Measurements from ENCODE around the gene GSTT4. TPM values are rescaled to one million over a fixed set of nuclear protein-coding genes. Genes with fewer than 3 reads are reported as not detected.

GSTT4 gene
- total RNA-seq, 4 donors from 2014 or later: not detected

Other genes with a start within 250 kb of the GSTT4 start
- gene C22orf15, start 242.5 kb downstream of the GSTT4 start, total RNA-seq: not detected
- gene CHCHD10, start 237.5 kb downstream of the GSTT4 start, total RNA-seq: 100 to 1,000 TPM; 157 to 290 (median 181) TPM
- 1 to 10 TPM in 2 of 4 donors, under 1 TPM in 1, not detected in 1; 0.91 to 3.6 (median 1.4) TPM for gene MMP11, start 232.6 kb downstream of the GSTT4 start, total RNA-seq
- 10 to 100 TPM; 37.8 to 65.6 (median 55.2) TPM for gene SMARCB1, start 218.5 kb downstream of the GSTT4 start, total RNA-seq
- 1 to 10 TPM in 3 of 4 donors, under 1 TPM in 1; 0.72 to 1.5 (median 1.3) TPM for gene DERL3, start 166.4 kb downstream of the GSTT4 start, total RNA-seq
- 10 to 100 TPM in 1 of 4 donors, 1 to 10 TPM in 3; 2.4 to 19.0 (median 6.2) TPM for gene SLC2A11, start 147.6 kb downstream of the GSTT4 start, total RNA-seq
- gene MIF, start 111.1 kb downstream of the GSTT4 start, total RNA-seq: 100 to 1,000 TPM in 3 of 4 donors, 10 to 100 TPM in 1; 78.1 to 145 (median 129) TPM
- 1 to 10 TPM; 1.4 to 7.2 (median 5.1) TPM for gene GSTT2B, start 44.3 kb downstream of the GSTT4 start, total RNA-seq
- gene DDTL, start 38.6 kb downstream of the GSTT4 start, total RNA-seq: 1 to 10 TPM in 1 of 4 donors, under 1 TPM in 1, not detected in 2; 0.88 to 1.1 TPM
- gene DDT, start 31.0 kb downstream of the GSTT4 start, total RNA-seq: 100 to 1,000 TPM in 3 of 4 donors, 10 to 100 TPM in 1; 98.1 to 134 (median 107) TPM
- 1 to 10 TPM in 1 of 4 donors, not detected in 3; 1.6 TPM for gene GSTT2, start 25.3 kb downstream of the GSTT4 start, total RNA-seq
- gene CABIN1, start 5.9 kb upstream of the GSTT4 start, total RNA-seq: 10 to 100 TPM; 18.8 to 31.5 (median 22.4) TPM
- 1 to 10 TPM in 3 of 4 donors, under 1 TPM in 1; 0.76 to 4.1 (median 1.6) TPM for gene SUSD2, start 176.0 kb upstream of the GSTT4 start, total RNA-seq
- 10 to 100 TPM in 3 of 4 donors, 1 to 10 TPM in 1; 8.8 to 29.9 (median 22.8) TPM for gene GGT5, start 239.6 kb upstream of the GSTT4 start, total RNA-seq

All from gastrocnemius medialis (tissue), 4 donors.